GM18511 (cell line): ENCODE results near the gene TM2D1.
"Not testable (repeated sequence)": the region's sequence is repeated elsewhere in the genome, so short reads cannot be mapped to it uniquely, and the experiment has no call there.

Experiments used
- ATAC-seq: cut with Tn5 transposase; IDR thresholded peaks from one replicate; pipeline ENCODE4 v1.9.1; 2021; ENCODE audit warnings: mild to moderate bottlenecking, moderate library complexity; ENCODE audit not compliant: unreplicated experiment

Gene TM2D1

GRCh38 chr1:61718996-61719663, 5.8 kb downstream of the TM2D1 start:
- not testable (repeated sequence) for ATAC-seq

GRCh38 chr1:61711969-61712368, 13.0 kb downstream of the TM2D1 start:
- ATAC-seq = no peak

GRCh38 chr1:61711257-61711656, 13.7 kb downstream of the TM2D1 start:
- ATAC-seq = not testable (repeated sequence)

GRCh38 chr1:61709908-61710289, 15.0 kb downstream of the TM2D1 start:
- no peak for ATAC-seq

- no peak for ATAC-seq
Observed at GRCh38 chr1:61708953-61709907, 15.7 kb downstream of the TM2D1 start.

- ATAC-seq = no peak
Observed at GRCh38 chr1:61699911-61700851, 24.8 kb downstream of the TM2D1 start.

- ATAC-seq = no peak
Observed at GRCh38 chr1:61692155-61692800, 32.7 kb downstream of the TM2D1 start.

- ATAC-seq = no peak
Observed at GRCh38 chr1:61687901-61688300, 37.0 kb downstream of the TM2D1 start.

GRCh38 chr1:61682891-61683290, 42.0 kb downstream of the TM2D1 start:
- no peak for ATAC-seq

- ATAC-seq = no peak
Observed at GRCh38 chr1:61680500-61680899, 44.4 kb downstream of the TM2D1 start.

GRCh38 chr1:61676881-61677280, 48.1 kb downstream of the TM2D1 start:
- not testable (repeated sequence) for ATAC-seq

GRCh38 chr1:61674221-61674620, 50.7 kb downstream of the TM2D1 start:
- ATAC-seq = no peak

- no peak for ATAC-seq
Observed at GRCh38 chr1:61672376-61672775, 52.6 kb downstream of the TM2D1 start.

GRCh38 chr1:61670445-61670844, 54.5 kb downstream of the TM2D1 start:
- no peak for ATAC-seq

GRCh38 chr1:61670016-61670415, 54.9 kb downstream of the TM2D1 start:
- no peak for ATAC-seq

- ATAC-seq = no peak
Observed at GRCh38 chr1:61659061-61659460, 65.9 kb downstream of the TM2D1 start.

GRCh38 chr1:61655453-61655852, 69.5 kb downstream of the TM2D1 start:
- no peak for ATAC-seq

GRCh38 chr1:61654067-61654466, 70.9 kb downstream of the TM2D1 start:
- ATAC-seq = no peak

GRCh38 chr1:61648983-61649742, 75.8 kb downstream of the TM2D1 start:
- no peak for ATAC-seq

GRCh38 chr1:61647142-61647541, 77.8 kb downstream of the TM2D1 start:
- ATAC-seq = no peak
